ENCODE data around the gene DNM2. TPM values are rescaled to one million over a fixed set of nuclear protein-coding genes. Genes with fewer than 3 reads are reported as not detected.

The DNM2 gene
- total and polyA plus RNA-seq, 12 donors = 78.9 to 206 (median 131) TPM

DNA sequence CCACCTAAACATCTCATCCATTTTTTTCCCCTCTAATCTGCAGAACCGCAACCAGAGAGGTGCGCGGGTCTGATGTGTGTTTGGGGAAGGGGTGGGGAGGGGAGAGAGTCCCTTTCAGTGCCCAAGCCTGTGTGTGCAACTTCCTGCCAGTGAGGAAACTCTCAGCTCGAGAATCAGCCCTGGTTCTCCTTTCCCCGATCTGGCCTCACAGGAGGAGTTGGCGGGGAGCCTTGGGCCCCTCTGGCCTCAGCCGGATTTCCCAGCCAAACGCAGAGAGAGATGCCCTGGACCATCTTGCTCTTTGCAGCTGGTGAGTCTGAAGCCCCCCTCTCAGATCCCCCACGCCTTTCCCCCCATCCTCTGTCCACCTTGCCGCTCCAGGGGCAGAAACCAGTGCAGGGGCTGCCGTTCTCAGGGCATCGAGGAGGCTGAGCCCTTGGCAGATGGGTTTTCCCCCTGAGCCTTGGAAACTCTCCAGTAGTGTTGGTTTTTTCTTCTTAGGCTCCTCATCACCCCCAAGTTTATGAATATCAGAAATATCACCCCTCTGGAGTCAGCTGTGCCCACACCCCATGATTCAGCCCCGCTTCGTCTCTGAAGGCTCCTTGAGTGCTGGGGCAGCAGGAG lies 130.5 kb downstream of the DNM2 start, which contains the start of gene C19orf38:
C19orf38 (plus strand) TSS at position 186 of the 627 bp plus-strand sequence; CDS start at position 280, 94 bp downstream.
- no peak for DNase-seq
- 50 to 55% methylated on average over 14 of the region's 14 CpGs for WGBS, 2 donors
- peak within 1 kb of the TSS in 2 of 10 donors; percentile 29 to 78 for H3K27ac ChIP-seq

DNA sequence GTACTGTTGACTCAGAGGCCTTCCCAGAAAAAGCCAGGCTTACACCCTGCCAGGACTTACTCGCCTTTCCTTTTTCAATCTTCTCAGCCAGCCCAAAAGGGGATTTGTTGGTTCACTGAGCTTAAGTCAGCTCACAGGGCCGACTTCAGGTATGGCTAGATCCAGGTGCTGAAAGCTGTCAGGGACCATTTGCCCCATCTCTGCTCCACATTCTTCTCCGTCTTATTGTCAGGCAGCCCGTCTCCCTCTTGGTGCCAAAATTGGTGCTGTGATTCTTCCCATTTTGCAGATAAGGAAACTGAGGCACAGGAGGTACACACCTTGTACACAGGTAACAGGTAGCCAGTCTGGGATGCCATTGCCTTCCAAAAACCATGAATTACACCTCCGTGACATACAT lies 132.8 kb downstream of the DNM2 start:
- no peaks in the 10 kb centered on the region for H3K36me3 ChIP-seq
- peaks cover 0 to 19% (median 7%) of the 10 kb centered on the region in 11 donors for H3K9me3 ChIP-seq
- intact Hi-C loops (cut with DNase I) = loop anchor here in 1 of 10 donors (10.0 kb wide), 1 partner anchor 76 kb away; no protein-coding TSS in a partner anchor
- H3K4me3 ChIP-seq = no peak overlapping the region
- H3K4me1 ChIP-seq = peaks cover 0 to 3% (median 0%) of the 10 kb centered on the region in 9 donors
- no peak for ATAC-seq
- no peak for DNase-seq
- TF ChIP-seq CTCF (IDR thresholded peaks at IDR 0.05) = no peak
- peaks cover 0 to 7% (median 3%) of the 10 kb centered on the region in 7 donors for H3K27me3 ChIP-seq
- 91% methylated on average over 5 of the region's 5 CpGs for WGBS, 2 donors
- no peak overlapping the region for H3K27ac ChIP-seq

More for the DNA sequence above, 130.5 kb downstream of the DNM2 start, which contains the start of gene C19orf38:
- no peak for TF ChIP-seq CTCF (IDR thresholded peaks at IDR 0.05)
- Histone ChIP-seq H3K4me1 (peaks cover 0 to 3% (median 0%) of the 10 kb centered on the region in 9 donors), H3K36me3 (no peaks in the 10 kb centered on the region), H3K9me3 (peaks cover 0 to 24% (median 7%) of the 10 kb centered on the region in 11 donors), H3K27me3 (peaks cover 0 to 7% (median 3%) of the 10 kb centered on the region in 7 donors), H3K4me3 (peak within 1 kb of the TSS in 2 of 10 donors; percentile 1 to 40)
- ATAC-seq = peak in 3 of 8 donors; percentile 37 to 55 (median 49)
- intact Hi-C loops (cut with DNase I) = loop anchor here in 1 of 10 donors (2.0 kb wide), 1 partner anchor 72 kb away; no protein-coding TSS in a partner anchor

GRCh38 chr19:10852098-10852800 lies 134.4 kb downstream of the DNM2 start:
- Histone ChIP-seq H3K27me3 (peaks cover 0 to 7% (median 3%) of the 10 kb centered on the region in 7 donors), H3K4me1 (peaks cover 0 to 3% (median 0%) of the 10 kb centered on the region in 9 donors), H3K27ac (no peak overlapping the region), H3K4me3 (no peak overlapping the region), H3K36me3 (peaks cover 0 to 5% (median 0%) of the 10 kb centered on the region in 9 donors), H3K9me3 (peaks cover 0 to 3% (median 0%) of the 10 kb centered on the region in 11 donors)
- intact Hi-C loops (cut with DNase I) = loop anchor here in 1 of 10 donors (10.0 kb wide), 1 partner anchor 77 kb away; no protein-coding TSS in a partner anchor
- no peak for ATAC-seq
- no peak for TF ChIP-seq CTCF (IDR thresholded peaks at IDR 0.05)
- DNase-seq = no peak
- WGBS, 2 donors = 78 to 79% methylated on average over 7 of the region's 7 CpGs

- H3K4me1 ChIP-seq = peaks cover 0 to 3% (median 0%) of the 10 kb centered on the region in 9 donors
These were observed 135.1 kb downstream of the DNM2 start for GRCh38 chr19:10852941-10853340.

More at GRCh38 chr19:10852941-10853340, 135.1 kb downstream of the DNM2 start:
- ATAC-seq = no peak
- 74% methylated on average over 7 of the region's 7 CpGs for WGBS, 2 donors
- intact Hi-C loops (cut with DNase I) = loop anchor here in 1 of 10 donors (10.0 kb wide), 1 partner anchor 78 kb away; no protein-coding TSS in a partner anchor
- Histone ChIP-seq H3K4me3 (no peak overlapping the region), H3K27ac (no peak overlapping the region), H3K9me3 (no peaks in the 10 kb centered on the region), H3K36me3 (peaks cover 0 to 5% (median 0%) of the 10 kb centered on the region in 9 donors), H3K27me3 (peaks cover 0 to 7% (median 3%) of the 10 kb centered on the region in 7 donors)
- no peak for TF ChIP-seq CTCF (IDR thresholded peaks at IDR 0.05)
- DNase-seq = no peak

Data from heart right ventricle (tissue), 16 donors.